K562 (cell line): ENCODE data around the gene TRABD.

Experiments used
- ELF4 ChIP-seq: fragments of 450-650 bp; formaldehyde crosslinking; IDR thresholded peaks from 2 replicates; pipeline ENCODE4 v1.4.0; 2022; ENCODE audit warnings: missing genetic modification characterization
- FOXJ3 ChIP-seq: sonication (generic); formaldehyde crosslinking; IDR thresholded peaks from 2 replicates; pipeline ENCODE4 v1.4.0; 2020; ENCODE audit warnings: mild to moderate bottlenecking, missing genetic modification reagents
- NR2C2 ChIP-seq, 2 experiments: fragments of 200-800 bp in 1 of 2; sonication (Bioruptor generic) in 1 of 2; sonication (generic) in 1 of 2; formaldehyde crosslinking in 1 of 2; IDR thresholded peaks; 2 replicates each; pipeline versions ENCODE4 v1.6.1 to v1.8.0; 2016 to 2022; ENCODE audit warnings: mild to moderate bottlenecking in 1 of 2, missing compliant biosample characterization in 1 of 2, missing genetic modification characterization in 1 of 2, missing genetic modification reagents in 1 of 2
- SRSF1 ChIP-seq: fragments of 200-400 bp; formaldehyde crosslinking; IDR thresholded peaks from 2 replicates; pipeline ENCODE4 v1.6.1; 2017; ENCODE audit warnings: mild to moderate bottlenecking, low read depth, low read length, moderate library complexity
- ZBTB11 ChIP-seq, 3 experiments: fragments of 200-800 bp in 1 of 3; fragments of 250-450 bp in 1 of 3; fragments of 450-650 bp in 1 of 3; sonication (Bioruptor Pico) in 1 of 3; sonication (Bioruptor generic) in 1 of 3; formaldehyde crosslinking in 1 of 3; IDR thresholded peaks; 2 replicates each; pipeline versions ENCODE4 v1.6.1 to v1.8.0; 2016 to 2022; ENCODE audit warnings: mild to moderate bottlenecking in 2 of 3, missing genetic modification characterization in 2 of 3, missing compliant biosample characterization in 1 of 3, moderate library complexity in 1 of 3
- ZBTB17 ChIP-seq: fragments of 450-650 bp; formaldehyde crosslinking; IDR thresholded peaks from 2 replicates; pipeline ENCODE4 v1.4.0; 2020; ENCODE audit warnings: mild to moderate bottlenecking
- ZC3H11A ChIP-seq: IDR thresholded peaks from 2 replicates; pipeline ENCODE4 v1.6.1; 2012; ENCODE audit warnings: low read depth, low read length, improper control_type of control experiment
- ZNF274 ChIP-seq: IDR thresholded peaks from 2 replicates; pipeline ENCODE4 v1.6.1; 2011; ENCODE audit warnings: low read depth, mild to moderate bottlenecking, low read length, moderate library complexity, borderline replicate concordance

GRCh38 chr22:50221410-50222300 lies 35.9 kb downstream of the TRABD start:
- TF ChIP-seq ZBTB17 (CRISPR knock-in tag) (no peak), SRSF1 (no peak), ELF4 (CRISPR knock-in tag) (no peak), FOXJ3 (CRISPR knock-in tag) (no peak), NR2C2 (CRISPR knock-in tag; IDR thresholded peaks at IDR 0.05) (no peak), NR2C2 (tag; IDR thresholded peaks at IDR 0.05) (no peak), ZNF274 (no peak), ZBTB11 (CRISPR knock-in tag; IDR thresholded peaks at IDR 0.05) (no peak), ZC3H11A (no peak)
